ENCODE measurements around the gene TOR1AIP1.

Gene TOR1AIP1

DNA sequence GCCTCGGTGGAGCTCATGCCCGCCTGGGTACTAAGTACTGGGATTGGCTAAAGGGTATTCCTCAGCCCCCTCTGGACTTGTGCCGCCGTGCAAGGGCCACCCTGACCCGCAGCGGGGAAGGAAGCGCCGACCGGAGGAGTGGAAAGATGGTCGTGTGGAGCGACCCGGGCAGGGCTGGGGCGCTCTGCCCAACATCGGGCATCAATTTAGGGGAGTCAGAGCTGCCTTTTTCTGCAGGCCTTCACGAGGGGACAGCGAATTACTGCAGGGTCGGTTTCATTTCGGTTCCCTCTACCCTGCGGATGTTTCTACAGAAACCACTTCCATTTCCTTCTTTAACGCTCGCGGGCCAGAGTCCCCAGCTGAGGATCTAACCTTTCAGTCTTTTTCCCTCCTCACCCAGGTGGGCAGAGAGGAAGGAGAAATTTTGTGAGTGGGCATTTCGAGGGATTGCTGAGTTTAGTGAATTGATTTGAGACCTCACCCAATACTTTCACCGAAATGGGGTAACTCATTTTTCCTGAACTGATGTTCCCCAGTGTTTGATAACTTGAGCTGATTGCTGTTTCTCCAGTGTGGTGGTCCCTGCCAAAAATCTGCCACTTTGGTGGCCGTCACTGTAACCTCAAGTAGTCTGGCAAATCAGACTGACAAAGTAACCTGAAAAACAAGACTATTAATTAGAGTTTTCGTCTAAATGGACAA is 1.1 kb downstream of the TOR1AIP1 start:
- no peak for DNase-seq (ENCODE audit: low read depth)

DNA sequence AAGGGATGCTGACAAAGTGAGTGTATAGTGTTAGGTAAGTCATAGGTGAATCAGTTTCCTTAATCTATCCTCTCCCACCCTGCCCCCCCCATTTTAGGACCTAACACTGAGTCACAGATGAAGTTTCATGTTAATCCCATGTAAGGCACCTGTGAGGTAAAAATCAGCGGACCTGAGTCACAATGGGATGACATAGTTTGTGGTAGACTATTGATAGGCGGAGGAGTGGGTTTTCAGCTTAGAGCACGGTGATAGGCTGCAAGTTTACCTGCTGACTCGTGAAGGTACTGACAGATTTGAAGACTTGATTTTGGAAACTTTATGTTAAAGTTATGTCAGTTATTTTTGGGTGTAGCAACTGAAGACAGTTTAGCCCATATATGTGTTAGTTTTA is 1.7 kb downstream of the TOR1AIP1 start:
- no peak for DNase-seq (ENCODE audit: low read depth)

DNA sequence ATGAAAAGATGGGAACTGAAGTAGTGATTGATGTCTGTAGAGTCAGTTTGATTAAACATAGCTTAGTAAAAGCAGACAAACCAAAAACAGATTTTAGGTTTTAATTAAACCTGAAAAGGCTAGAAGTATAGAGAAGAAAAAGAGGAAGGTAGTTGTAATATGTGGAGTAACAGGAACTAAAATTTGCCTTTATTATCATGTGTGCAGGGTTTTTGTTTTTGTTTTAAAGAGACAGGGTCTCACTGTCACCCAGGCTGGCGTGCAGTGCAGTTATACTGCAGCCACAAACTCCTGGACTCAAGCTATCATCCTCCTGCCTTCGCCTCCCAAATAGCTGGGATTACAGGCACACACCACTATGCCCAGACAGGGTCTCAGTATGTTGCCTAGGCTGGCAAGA is 6.0 kb downstream of the TOR1AIP1 start:
- no peak for DNase-seq (ENCODE audit: low read depth)

DNA sequence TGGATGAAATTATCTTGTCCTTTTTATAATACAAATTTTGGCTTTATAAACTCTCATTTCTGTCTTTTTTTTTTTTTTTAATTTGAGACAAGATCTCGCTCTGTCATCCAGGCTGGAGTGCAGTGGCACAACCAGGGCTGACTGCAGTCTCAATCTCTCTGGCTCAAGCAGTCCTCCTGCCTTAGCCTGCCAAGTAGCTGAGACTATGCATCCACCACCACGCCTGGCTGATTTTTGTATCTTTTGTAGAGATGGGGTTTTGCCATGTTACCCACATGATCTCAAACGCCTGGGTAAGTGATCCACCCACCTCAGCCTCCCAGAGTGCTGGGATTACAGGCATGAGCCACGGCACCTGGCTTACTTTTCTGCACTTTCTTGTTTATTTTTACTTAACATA is 7.5 kb downstream of the TOR1AIP1 start:
- DNase-seq (ENCODE audit: low read depth) = no peak

DNA sequence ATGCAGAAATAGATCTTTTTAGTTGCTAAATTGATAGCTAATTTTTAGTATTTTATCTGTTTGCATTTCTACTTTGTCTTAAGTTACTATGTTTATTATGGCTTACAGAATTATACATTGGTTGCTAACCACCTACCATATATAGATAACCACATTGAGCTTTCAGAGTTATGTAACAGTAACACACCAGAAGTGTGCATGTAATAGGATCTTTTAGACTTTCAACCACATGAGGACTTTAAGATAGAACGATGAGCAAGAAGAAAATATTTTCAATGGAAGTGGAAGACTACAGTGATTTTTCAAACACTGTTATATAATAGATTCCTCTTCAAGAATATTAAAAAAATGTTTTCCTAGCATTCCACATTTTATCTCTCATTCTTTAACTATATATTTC is 28.8 kb downstream of the TOR1AIP1 start:
- no peak for DNase-seq (ENCODE audit: low read depth)

DNA sequence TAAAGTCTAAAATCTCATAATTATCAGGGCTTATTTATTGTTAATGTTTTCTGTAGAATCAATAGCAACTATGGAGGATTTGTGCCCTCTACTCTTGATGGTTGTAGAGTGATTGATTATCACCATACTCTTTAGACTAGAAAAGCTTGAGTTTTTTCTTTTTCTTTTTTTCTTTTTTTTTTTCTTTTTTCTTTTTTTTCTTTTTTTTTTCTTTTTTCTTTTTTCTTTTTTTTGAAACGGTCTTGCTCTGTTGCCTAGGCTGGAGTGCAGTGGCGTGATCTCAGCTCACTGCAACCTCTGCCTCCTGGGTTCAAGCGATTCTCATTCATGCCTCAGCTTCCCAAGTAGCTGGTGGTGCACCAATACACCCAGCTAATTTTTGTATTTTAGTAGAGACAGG is 29.7 kb downstream of the TOR1AIP1 start:
- no peak for DNase-seq (ENCODE audit: low read depth)

DNA sequence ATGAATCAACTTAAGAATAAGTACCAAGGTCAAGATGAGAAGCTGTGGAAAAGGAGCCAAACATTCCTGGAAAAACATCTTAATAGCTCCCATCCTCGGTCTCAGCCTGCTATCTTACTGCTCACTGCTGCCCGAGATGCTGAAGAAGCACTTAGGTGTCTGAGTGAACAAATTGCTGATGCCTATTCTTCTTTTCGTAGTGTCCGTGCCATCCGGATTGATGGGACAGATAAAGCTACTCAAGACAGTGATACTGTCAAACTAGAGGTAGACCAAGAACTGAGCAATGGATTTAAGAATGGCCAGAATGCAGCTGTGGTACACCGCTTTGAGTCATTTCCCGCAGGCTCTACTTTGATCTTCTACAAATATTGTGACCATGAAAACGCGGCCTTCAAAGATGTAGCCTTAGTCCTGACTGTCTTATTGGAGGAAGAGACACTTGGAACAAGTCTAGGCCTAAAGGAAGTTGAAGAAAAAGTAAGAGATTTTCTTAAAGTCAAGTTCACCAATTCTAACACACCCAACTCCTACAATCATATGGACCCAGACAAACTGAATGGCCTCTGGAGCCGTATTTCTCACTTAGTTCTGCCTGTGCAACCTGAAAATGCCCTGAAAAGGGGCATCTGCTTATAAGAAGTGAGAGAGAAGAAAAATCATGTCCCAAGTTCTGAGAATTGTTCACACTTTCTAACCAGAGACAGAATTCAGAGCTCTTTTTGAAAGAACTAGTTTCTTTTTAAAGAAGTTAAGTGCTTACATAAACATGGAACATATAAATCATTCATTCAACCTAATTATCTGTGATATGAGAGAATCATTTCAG is 35.7 kb downstream of the TOR1AIP1 start:
- no peak for DNase-seq (ENCODE audit: low read depth)

DNA sequence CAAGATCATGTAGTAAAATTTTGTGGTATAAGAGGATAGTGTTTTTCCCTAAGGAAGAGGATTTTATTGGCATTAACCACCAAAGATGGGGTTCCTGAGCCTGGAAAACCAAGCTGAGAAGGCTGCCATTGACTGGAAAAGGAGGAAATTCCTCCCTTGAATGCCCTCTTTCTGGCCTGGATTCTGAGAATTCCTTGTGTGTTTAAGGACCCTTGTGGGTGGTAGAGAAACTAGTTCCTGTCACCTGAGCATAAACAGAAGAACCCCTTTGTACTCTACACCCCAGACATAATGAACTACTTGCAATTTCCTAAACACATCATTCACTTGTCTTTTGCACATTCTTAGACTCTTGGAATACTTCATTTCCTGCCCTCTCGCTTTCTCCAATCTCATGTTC is 39.4 kb downstream of the TOR1AIP1 start:
- DNase-seq (ENCODE audit: low read depth) = no peak

DNA sequence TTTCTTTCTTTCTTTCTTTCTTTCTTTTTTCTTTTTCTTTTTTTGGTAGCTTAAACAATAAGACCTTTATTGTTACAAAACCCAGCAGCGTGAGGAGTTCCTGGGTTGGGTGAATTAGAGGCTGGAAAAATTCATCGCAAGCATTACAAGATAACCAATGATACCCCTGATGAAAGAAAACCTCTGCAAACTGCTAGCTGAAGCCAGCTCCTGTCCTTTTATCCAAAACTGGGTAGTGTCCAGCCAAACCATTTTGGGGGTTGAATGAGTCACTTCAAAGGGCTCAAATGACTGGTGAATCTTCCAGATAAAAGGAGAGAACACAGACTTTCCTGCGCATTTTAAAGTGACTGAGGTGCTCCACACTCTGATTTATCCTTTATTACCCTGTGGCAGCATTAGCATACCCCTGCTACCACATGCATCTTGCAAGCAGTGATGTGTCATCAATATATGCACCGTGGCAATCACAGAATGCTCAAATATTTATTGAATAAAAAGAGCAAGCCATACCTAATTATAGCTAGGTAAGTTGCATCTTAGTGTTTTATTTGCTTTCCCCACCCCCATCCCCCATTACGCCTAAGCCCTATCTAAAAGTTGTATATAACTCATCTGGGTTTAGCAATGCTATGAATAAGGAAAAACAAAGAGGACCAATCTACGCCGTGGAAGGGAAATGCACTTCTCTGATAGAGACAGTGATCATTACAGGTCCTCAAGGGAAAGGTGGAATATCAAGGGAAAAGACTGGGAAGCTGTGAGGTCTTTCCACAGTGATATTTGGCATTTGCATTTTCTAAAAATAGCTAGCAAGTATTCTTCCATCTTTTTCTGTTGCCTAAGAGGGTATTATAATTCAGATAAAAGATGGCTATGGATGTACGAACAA is 40.1 kb downstream of the TOR1AIP1 start:
- DNase-seq (ENCODE audit: low read depth) = no peak

DNA sequence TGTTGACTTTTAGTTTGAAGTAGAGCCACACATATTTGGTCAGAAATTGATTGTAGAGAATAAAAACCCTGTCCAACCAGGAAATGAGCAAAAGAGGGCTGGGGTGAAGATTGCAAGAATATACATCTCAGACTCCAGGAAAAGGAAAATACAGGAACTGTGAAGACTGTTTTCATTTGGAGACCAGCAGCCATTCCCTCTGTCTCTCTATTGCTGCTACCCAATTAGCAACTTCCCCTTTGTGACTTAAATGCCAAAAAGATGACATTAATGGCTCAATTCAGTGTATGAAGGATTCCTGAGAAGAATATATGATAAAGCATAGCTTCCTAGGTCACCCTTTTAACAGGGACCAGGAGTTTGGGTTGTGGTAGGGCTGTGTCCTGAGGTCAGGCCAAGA is 40.9 kb downstream of the TOR1AIP1 start:
- no peak for DNase-seq (ENCODE audit: low read depth)

DNA sequence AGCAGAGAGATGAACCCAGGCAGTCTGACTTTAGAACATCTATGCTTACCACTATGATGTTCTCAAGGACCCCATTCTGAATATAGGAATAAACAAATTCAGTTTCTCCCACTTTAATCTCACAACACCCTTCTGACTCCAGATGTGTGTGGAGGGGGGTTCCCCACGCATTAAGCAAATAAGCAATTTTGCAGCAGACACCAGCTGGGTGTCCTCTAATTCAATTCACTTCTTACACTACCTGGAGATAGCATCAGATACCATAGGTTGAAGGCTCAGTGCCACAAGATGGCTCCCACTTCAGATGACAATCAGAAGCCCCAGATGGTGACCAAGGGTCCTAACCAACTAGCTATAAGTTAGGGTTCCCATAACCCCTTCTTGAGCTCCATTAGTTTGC is 42.2 kb downstream of the TOR1AIP1 start:
- no peak for DNase-seq (ENCODE audit: low read depth)

DNA sequence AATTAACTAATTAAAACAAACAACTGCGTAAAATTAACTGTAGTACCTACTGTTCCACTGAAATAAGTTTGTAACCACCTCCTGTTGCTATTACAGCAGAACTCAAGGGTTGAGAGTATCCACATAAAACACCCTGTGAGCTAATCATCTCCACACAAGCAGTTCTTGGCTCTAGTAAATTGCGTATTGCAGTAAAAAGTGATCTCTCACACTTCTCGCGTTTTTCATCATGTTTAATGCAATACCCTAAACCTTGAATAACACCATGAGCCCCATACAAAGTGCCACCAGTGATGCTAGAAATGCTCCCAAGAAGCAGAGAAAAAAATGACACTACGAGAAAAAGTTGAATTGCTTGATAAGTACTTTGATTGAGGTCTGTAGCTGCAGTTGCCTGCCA is 43.2 kb downstream of the TOR1AIP1 start:
- no peak for DNase-seq (ENCODE audit: low read depth)

DNA sequence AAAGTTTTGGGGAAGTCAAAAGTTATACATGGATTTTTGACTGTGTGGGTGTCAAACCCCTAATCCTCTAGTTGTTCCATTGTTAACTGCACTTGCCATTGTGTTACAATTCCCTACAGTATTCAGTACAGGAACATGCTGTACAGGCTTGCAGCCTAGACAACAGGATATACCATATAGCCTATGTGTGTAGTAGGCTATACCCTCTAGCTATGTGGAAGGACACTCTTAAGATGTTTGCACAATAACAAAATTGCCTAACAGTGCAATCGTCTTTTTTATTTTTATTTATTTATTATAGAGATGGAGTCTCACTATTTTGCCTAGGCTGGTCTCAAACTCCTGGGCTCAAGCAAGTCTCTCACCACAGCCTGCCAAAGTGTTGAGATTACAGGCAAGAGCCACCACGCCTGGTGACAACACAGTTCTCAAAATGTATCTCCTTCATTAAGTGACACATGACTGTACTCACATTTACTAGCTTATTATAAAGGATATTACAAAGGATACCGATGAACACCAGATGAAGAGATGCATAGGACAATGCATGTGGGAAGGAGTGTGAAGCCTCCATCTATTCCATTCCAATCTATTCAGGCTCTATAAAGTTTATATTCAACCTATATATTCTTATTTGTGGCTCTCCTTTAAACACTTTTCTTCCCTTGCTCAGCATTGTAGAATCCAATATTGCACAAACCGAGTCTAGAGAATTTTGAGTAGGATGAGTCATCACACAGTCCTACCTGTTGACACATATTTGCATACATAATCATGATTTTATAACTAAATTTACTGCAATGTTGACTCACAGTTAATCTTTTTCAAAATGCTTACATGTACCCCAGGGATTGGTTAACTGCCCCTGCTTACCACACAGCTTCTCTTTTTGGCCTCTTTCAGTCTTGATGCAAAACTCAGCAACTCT is 44.1 kb downstream of the TOR1AIP1 start:
- DNase-seq (ENCODE audit: low read depth) = peak; percentile 29

DNA sequence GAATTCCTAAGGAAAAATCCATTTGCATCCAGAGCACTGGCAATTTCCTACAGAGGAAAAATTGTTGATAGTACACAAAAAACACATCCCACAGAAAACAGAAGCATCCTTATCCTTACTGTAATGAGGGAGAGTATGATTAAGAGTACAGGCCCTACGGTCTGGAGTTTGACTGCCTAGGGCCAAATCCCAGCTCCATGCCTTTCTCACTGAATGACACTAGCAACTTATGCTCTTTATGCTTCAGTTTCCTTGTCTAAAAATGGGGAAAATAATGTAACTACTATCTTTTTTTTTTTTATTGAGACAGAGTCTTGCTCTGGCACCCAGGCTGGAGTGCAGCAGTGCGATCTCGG is 44.7 kb downstream of the TOR1AIP1 start:
- no peak for DNase-seq (ENCODE audit: low read depth)

DNA sequence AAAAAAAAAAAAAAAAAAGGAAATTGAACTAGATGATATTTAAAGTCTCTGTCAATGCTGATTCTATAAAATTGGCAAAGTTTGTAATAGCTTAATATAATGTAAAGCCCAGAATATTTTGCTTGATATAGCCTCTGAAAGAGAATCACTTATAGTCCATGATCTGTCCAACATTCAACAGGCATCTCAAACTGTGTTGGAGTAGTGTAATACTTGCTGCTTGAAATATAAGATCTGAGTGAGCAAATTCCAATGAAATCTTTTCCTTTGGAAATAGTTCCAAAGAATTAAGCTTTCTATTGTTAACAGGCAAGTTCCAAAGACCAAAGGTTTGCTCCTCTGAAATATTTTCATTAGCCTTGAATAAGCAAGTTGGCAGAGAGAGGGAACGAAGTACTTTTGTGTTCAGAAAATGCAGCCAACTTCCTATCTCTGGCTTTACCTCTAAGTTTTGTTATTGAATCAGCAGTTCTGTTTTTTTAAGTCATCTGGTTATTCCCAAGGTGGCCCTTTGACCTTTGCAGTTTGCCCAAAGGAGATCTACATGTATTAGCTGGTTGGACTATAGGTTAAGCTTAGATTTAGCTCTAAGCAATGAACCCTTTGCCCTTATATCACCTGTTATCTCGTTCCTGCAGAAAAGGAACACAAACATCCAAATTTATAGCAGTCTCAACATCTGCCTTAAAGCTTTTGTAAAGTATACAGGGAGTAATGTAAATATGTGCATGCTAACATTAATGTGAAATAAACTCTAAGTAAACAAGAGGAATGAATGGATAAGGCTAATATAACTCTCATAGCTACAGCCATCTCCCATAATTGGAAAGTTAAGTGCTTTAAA is 48.1 kb downstream of the TOR1AIP1 start:
- no peak for DNase-seq (ENCODE audit: low read depth)

DNA sequence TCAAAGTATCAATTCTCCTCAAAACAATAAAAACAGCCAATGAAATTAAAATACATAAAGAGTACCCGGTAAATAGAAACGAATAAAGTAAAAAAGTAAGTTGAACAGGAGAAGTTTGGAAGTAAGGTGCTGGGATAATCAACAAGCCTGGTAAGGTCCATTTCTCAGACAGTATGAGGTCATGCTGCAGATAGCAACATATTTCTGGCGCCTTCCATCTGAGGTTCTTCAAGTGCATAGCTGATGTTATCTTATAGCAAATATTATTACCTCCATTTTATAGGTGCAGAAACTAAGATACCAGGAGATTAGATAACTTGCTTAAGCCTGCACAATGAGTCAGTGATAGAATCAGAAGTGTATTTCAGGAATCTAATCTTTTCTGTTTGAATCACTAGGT is 48.8 kb downstream of the TOR1AIP1 start:
- DNase-seq (ENCODE audit: low read depth) = no peak

DNA sequence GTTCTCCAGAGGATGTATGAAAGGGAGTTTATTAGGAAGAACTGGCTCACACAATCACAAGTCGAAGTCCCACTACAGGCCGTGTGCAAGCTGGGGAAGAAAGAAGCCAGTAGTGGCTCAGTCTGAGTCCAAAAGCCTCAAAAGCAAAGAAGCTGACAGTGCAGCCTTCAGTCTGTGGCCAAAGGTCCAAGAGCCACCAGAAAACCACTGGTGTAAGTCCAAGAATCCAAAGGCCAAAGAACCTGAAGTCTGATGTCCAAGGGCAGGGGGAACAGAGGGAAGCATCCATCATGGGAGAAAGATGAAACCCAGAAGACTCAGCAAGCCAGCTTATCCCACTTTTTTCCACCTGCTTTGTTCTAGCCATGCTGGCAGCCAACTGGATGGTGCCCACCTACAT is 51.1 kb downstream of the TOR1AIP1 start:
- DNase-seq (ENCODE audit: low read depth) = no peak

DNA sequence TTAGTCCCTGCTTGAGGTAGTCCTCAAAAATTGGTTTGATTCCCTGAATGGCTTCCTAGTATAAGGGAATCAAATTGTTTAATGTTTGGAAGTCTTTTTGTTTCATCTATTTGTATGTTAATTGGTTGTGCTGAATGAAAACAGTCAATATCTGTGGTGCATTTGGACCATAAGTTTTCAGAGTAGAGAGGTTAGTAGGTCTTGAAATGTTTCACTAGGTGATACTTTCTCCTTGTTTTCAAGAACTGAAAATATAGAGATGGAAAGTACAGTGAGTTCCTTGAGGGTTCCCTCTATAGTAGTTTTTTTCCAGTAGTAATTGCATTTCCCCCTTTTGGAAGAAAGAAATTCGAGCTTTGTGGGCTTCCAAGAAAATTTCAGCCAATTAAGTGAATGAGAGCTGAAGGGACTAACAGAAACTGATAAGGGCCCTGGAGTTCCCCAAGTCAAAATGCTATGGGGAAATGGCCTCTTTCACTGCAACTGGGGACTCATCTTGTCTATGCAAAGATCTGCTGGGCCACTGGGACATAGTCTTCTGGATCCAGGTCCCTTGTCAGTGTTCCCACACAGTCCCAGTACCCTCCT is 53.9 kb downstream of the TOR1AIP1 start:
- no peak for DNase-seq (ENCODE audit: low read depth)

DNA sequence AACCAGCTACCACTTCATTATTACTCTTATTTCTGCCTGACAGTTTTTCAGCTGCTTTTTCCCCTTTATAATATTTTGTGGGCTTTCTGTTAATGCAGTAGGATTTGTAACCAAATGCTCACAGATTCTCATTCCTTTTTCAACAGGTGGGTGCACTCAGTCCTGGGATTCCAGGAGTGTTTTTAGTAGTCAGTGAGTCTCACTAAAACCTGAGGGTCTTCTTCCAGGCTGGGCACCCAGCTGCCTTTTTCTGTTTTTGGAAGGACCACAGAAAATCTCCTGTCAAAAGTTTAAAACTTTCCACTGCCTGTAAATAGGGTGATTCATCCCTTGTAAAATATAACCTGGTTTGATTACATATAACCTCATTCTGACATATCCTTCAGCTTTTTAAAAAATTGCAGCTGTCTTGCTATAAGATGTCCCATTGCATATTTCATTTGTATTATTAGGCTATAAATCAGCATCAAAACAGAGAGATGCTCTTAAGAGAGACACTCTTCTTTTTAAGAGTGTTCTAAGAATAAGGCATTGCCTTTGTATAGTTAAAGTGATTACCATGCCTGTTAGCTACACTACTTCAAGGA is 55.7 kb downstream of the TOR1AIP1 start:
- DNase-seq (ENCODE audit: low read depth) = no peak

DNA sequence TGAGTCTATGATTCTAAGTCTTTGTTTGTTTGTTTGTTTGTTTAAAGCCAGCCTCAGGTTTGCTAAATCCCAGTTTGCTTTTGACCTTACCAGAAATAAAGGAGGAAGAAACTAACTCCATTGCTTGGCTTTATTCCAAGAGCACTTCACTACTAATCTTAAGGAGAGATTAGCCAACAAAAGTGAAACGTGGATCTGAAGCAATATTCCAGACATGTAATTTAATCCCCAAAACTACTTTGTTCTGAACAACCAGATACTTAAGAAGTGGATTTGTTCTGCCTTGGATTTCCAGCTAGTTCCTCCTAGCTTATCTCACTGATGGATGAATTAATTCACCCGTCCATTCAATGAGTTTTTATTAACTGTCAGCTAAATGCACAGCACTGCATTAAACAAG is 56.7 kb downstream of the TOR1AIP1 start:
- DNase-seq (ENCODE audit: low read depth) = no peak

Data from fibroblast of the conjunctiva (primary cell).